ENCODE data around the gene PPARA.

The PPARA gene

GRCh38 chr22:46150034-46150654, at the start of gene PPARA:
Gene PPARA (plus strand): TSS chr22:46150526. CDS start chr22:46198384, 47,858 bp downstream.
- DNase-seq = no peak

- no peak for DNase-seq
These were observed 48.2 kb upstream of the PPARA start for GRCh38 chr22:46102159-46102558.

GRCh38 chr22:46102752-46103151, 47.6 kb upstream of the PPARA start:
- no peak for DNase-seq

- no peak for DNase-seq
These were observed 47.1 kb upstream of the PPARA start for GRCh38 chr22:46103181-46103580.

- DNase-seq = no peak
These were observed 46.7 kb upstream of the PPARA start for GRCh38 chr22:46103664-46104063.

- DNase-seq = no peak
These were observed 46.0 kb upstream of the PPARA start for GRCh38 chr22:46104170-46104880.

- no peak for DNase-seq
These were observed 45.3 kb upstream of the PPARA start for GRCh38 chr22:46104881-46105493.

GRCh38 chr22:46105494-46106278, 44.6 kb upstream of the PPARA start:
- DNase-seq = no peak

GRCh38 chr22:46106279-46107022, 43.9 kb upstream of the PPARA start:
- DNase-seq = no peak

- DNase-seq = no peak
These were observed 43.1 kb upstream of the PPARA start for GRCh38 chr22:46107089-46107664.

- DNase-seq = no peak
These were observed 42.4 kb upstream of the PPARA start for GRCh38 chr22:46107753-46108563.

- DNase-seq = no peak
These were observed 41.5 kb upstream of the PPARA start for GRCh38 chr22:46108564-46109473.

GRCh38 chr22:46109474-46110003, 40.8 kb upstream of the PPARA start:
- DNase-seq = no peak

- DNase-seq = no peak
These were observed 40.1 kb upstream of the PPARA start for GRCh38 chr22:46110215-46110614.

GRCh38 chr22:46111645-46112306, 38.5 kb upstream of the PPARA start:
- no peak for DNase-seq

GRCh38 chr22:46112405-46112804, 37.9 kb upstream of the PPARA start:
- no peak for DNase-seq

GRCh38 chr22:46113110-46113909, 37.0 kb upstream of the PPARA start:
- no peak for DNase-seq

- DNase-seq = no peak
These were observed 36.3 kb upstream of the PPARA start for GRCh38 chr22:46113910-46114517.
